DMS153 treated with DMSO at 0.1 percent for 48 hours (cell line): ENCODE results near the gene MACROD2.
A peak's percentile ranks its signal among the peaks of the same experiment; 100 is the strongest.

Experiments used
- DNase-seq: peaks from one replicate; lab custom pipeline; 2025; ENCODE audit not compliant: unreplicated experiment; lab: John Stamatoyannopoulos, UW

MACROD2 gene

GRCh38 chr20:14785065-14785743 lies 789.9 kb downstream of the MACROD2 start:
- no peak for DNase-seq

GRCh38 chr20:14790190-14790589 lies 794.9 kb downstream of the MACROD2 start:
- DNase-seq = no peak

GRCh38 chr20:14790771-14791620 lies 795.7 kb downstream of the MACROD2 start:
- peak; percentile 35 for DNase-seq

GRCh38 chr20:14792915-14793314 lies 797.6 kb downstream of the MACROD2 start:
- DNase-seq = no peak

- no peak for DNase-seq
Observed at GRCh38 chr20:14799545-14800216, 804.4 kb downstream of the MACROD2 start.

- DNase-seq = no peak
Observed at GRCh38 chr20:14800707-14801425, 805.5 kb downstream of the MACROD2 start.

GRCh38 chr20:14801591-14802325 lies 806.4 kb downstream of the MACROD2 start:
- no peak for DNase-seq

GRCh38 chr20:14807224-14807623 lies 811.9 kb downstream of the MACROD2 start:
- DNase-seq = no peak

- DNase-seq = no peak
Observed at GRCh38 chr20:14815340-14815739, 820.0 kb downstream of the MACROD2 start.

GRCh38 chr20:14816471-14816870 lies 821.2 kb downstream of the MACROD2 start:
- no peak for DNase-seq

GRCh38 chr20:14817101-14817500 lies 821.8 kb downstream of the MACROD2 start:
- no peak for DNase-seq

- DNase-seq = no peak
Observed at GRCh38 chr20:14820771-14821170, 825.5 kb downstream of the MACROD2 start.

GRCh38 chr20:14821251-14821650 lies 825.9 kb downstream of the MACROD2 start:
- no peak for DNase-seq

GRCh38 chr20:14824996-14825395 lies 829.7 kb downstream of the MACROD2 start:
- no peak for DNase-seq

GRCh38 chr20:14826543-14827313 lies 831.4 kb downstream of the MACROD2 start:
- DNase-seq = peak; percentile 26

GRCh38 chr20:14828459-14828858 lies 833.1 kb downstream of the MACROD2 start:
- no peak for DNase-seq

- no peak for DNase-seq
Observed at GRCh38 chr20:14829906-14830305, 834.6 kb downstream of the MACROD2 start.

GRCh38 chr20:14830466-14830865 lies 835.1 kb downstream of the MACROD2 start:
- DNase-seq = peak; percentile 30

GRCh38 chr20:14830899-14831298 lies 835.6 kb downstream of the MACROD2 start:
- DNase-seq = no peak

GRCh38 chr20:14832630-14833029 lies 837.3 kb downstream of the MACROD2 start:
- no peak for DNase-seq
